Stimulated activated CD4-positive, alpha-beta T cell treated with anti-CD3 and anti-CD28 coated beads, Interleukin-1b, Interleukin-23, amount 100 ng/mL, for 24 hours (primary cell): ENCODE measurements around the gene MLLT10.

Source experiments
- DNase-seq, 4 experiments: peaks; one replicate each; pipeline ENCODE4 v3.0.0-alpha.2; 2020; ENCODE audit warnings: low read depth in 4 of 4, low spot score in 1 of 4

MLLT10 gene

GRCh38 chr10:21516242-21517131 is 17.5 kb upstream of the MLLT10 start:
- no peak for DNase-seq

- no peak for DNase-seq
These were observed 16.6 kb upstream of the MLLT10 start for GRCh38 chr10:21517134-21518031.

- DNase-seq, result no peak
These were observed 15.8 kb upstream of the MLLT10 start for GRCh38 chr10:21518149-21518640.

GRCh38 chr10:21518641-21519396 is 15.2 kb upstream of the MLLT10 start:
- no peak for DNase-seq

- no peak for DNase-seq
These were observed 14.6 kb upstream of the MLLT10 start for GRCh38 chr10:21519397-21519933.

- no peak for DNase-seq
These were observed 14.0 kb upstream of the MLLT10 start for GRCh38 chr10:21519941-21520436.

- DNase-seq, result no peak
These were observed 13.5 kb upstream of the MLLT10 start for GRCh38 chr10:21520509-21520908.

- no peak for DNase-seq
These were observed 13.1 kb upstream of the MLLT10 start for GRCh38 chr10:21520949-21521348.

GRCh38 chr10:21521751-21522533 is 12.1 kb upstream of the MLLT10 start:
- no peak for DNase-seq

- DNase-seq, result no peak
These were observed 11.2 kb upstream of the MLLT10 start for GRCh38 chr10:21522631-21523406.

GRCh38 chr10:21523557-21524008 is 10.4 kb upstream of the MLLT10 start:
- DNase-seq, result no peak

GRCh38 chr10:21524131-21524525 is 9.9 kb upstream of the MLLT10 start:
- no peak for DNase-seq

- no peak for DNase-seq
These were observed 9.3 kb upstream of the MLLT10 start for GRCh38 chr10:21524526-21525366.

- DNase-seq, result peak in 2 of 4 experiments; percentile 44 to 61
These were observed 8.5 kb upstream of the MLLT10 start, which contains the start of gene SKIDA1 for GRCh38 chr10:21525367-21526187. Gene SKIDA1 (minus strand): TSS chr10:21525682. CDS start chr10:21517822, 7,860 bp downstream.

GRCh38 chr10:21526188-21526859 is 7.7 kb upstream of the MLLT10 start:
- DNase-seq, result peak in 2 of 4 experiments; percentile 37 to 49

GRCh38 chr10:21526860-21527597 is 7.0 kb upstream of the MLLT10 start:
- DNase-seq, result peak in 2 of 4 experiments; percentile 32 to 38
